GM10847 (cell line): ENCODE results near the gene GATB.

Experiments used
- POLR2A ChIP-seq: IDR thresholded peaks from 2 replicates; pipeline ENCODE4 v1.6.1; 2011; ENCODE audit not compliant: insufficient read length; ENCODE audit errors: extremely low read depth

The GATB gene

DNA sequence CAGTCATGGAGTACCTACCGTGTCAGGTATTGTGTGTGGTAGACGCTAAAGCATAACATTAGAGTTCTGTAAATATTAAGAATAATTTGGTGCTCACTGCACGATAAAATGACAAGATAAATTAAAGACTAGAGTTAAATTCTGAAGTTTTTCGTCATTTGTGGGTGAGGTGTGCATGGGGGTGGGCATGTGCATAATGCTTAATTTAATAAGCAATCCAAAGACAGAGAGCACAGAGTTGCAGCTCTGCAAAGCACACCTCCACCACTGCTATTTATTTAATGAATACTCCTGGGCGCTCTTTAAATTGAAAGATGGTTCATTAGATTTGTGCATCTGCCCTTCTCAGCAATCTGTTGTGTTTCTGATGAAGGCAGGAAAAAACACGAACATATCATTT, 62.6 kb downstream of the GATB start:
- no peak for TF ChIP-seq POLR2A

DNA sequence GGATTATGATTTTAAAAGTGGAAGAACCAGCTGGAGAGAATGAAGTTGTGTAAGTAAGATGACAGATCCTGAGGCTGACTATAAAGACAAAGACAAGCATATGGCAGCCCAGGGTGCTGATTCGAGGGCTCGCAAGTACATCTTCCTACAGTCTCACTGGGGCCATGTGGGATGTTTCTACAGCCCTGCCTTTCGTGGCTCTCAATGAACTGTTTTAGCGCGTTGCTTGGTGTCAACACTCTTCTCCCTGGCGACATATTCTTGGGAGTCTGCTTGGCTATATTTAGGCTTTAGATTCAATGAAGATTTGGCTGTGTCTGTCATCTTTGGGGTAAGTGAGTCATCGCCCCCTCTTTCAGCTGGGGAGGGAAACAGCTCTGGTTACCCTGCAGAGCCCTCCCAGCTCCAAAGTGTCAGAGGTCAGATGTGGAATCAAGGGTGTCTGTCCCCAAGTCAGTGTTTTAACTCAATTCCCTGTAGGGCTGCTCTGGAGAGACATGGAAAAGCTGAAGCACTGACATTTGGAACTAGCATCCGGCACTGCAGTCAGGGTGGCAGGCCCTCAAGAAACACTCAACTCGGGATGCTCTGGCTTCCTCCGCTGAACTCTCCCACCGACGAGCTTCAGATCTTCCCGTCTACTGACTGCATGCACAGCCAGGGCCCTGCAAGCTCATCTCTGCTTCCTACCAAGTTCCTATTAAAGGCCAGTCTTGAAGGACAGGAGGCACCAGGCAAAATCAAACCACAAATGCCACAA, 65.7 kb downstream of the GATB start:
- no peak for TF ChIP-seq POLR2A

DNA sequence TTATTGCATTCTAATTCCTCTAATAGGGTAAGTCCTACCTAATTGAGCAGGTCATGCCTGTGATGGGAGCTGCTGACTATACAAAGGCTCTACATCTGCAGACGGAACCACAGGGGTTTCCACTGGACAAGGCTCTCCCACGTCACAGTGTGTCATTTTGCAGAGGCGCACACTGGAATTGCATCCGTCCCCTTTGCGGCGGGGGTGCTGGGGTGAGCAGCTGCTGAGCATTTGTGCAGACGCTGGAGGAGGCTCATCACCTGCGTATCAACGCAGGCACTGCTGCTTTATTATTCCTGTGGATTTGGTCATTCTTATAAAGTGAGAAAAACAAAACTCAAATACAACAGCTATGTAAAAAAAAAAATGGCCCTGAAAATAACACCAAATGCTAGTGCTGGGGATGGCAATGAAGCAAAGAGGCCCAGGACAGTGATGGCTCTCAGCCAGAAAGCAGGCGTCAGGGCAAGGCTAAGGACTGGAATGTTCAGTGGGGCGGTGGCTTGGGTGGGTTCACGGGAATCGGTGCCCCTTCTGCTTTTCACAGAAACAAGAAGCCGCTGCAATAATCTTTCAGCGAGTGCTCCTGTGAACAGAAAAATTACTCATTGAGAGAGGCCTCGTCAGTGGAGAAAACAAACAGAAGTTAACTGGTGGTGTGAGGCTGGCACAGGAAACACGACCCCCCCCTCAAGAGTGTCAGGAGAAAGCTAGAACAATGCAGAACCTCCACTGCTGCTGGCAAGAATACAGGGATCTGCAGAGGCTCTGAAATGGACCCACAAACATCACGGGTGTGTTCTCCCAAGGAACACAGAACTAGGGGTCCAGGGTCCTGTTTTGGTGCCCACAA, 67.8 kb downstream of the GATB start:
- TF ChIP-seq POLR2A: no peak

DNA sequence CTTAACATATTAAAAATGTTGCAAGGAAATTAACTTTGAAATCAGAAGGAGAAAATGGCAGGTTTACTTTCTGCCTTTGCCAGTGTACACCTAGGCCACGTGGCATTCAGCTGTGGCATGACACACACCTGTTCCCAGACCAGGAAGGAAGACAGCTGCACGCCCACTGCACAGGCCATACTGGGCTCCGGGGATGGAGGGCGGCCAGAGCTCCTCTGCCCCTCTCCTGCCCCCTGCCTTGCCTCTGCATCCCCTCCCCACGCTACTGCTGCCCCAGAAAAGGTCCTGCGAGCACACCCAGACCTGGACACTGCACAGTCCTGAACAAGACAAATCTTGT, 68.4 kb downstream of the GATB start:
- no peak for TF ChIP-seq POLR2A

DNA sequence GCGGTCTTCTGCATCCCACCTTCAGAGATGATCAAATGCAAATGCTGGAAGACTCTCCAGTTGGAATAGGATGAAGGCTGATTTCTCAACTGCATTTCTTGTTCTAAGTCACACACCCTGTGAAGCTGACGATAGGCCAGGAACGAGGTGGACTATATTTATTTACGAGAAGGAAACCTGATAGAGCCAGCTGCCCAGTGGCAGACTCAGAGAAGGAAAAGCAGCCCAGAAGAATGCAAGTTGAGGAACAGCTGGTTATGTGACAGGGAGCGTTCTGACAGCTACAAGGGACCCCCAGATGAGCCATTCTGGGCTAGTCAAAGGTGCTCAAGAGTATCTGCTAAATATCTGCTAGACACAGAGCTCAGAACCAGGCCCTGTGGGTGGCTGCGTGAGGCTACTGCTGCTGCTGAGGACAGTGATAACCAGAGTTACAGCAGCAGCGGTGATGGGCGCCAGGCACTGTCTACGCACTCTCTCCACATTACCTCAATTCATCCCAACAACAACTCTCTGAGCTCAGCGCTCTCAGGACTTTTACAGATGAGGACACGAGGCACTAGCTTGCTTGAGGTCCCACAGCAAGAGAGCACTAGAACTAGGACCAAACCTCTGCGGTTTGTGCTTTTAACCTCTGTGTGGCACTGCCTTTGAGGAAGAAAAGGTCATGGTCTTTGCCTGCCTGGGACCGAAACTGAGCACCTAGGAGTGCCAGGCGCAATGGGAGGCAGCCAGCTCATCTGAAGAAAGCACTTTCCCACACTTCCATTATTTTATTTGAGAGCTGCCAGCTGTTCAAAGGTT, 69.0 kb downstream of the GATB start:
- no peak for TF ChIP-seq POLR2A

DNA sequence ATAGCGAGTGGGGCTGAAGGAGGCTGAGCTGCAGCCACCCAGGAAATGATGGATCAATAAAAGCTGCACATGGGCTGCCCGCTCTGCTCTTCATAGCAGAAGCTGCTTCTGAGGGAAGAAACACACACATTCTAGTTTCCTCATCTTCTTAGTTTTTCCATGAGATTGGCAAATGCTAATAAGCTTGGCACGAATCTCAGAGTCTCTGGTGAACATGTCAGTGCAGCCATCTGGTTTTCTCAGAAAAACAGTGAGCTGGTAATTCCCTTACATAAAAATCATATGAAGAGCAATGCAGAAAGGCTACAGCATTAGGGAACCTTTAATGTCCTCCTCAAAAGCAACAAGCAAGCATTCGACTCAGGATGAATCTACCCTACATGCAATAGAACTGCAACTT, 69.9 kb downstream of the GATB start:
- no peak for TF ChIP-seq POLR2A

DNA sequence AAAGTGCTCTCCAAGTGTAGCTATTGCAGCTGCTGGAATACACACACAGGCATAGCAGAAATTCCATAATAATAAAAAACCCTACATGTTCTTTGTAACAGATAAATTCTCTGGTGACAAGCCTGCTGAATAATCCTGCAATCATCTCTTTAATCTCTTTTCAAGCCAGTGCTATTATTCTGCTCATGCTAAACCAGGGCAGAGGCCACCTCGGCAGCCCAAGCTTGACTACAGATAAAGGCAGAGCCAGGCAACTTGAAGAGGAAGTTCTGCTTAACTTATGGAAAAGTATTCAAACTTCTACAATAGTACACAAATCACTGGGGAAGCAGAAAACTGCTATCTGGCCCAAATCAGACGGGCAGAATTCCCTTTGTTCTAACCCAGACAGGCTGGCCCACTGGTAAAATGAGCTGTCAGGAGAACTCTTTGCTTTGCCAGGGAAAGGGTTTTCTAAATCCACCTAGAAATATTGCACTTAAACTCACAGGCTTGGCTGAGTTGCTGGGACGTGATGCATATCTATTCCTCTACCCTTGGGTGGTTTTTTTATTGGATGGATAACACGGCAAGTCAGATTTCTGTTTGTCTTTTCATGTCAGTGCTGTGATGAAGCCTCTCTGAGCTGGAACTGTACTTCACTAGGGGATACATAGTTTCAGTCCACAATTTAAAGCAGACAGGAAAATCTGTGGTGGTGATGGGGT, 70.5 kb downstream of the GATB start:
- no peak for TF ChIP-seq POLR2A

DNA sequence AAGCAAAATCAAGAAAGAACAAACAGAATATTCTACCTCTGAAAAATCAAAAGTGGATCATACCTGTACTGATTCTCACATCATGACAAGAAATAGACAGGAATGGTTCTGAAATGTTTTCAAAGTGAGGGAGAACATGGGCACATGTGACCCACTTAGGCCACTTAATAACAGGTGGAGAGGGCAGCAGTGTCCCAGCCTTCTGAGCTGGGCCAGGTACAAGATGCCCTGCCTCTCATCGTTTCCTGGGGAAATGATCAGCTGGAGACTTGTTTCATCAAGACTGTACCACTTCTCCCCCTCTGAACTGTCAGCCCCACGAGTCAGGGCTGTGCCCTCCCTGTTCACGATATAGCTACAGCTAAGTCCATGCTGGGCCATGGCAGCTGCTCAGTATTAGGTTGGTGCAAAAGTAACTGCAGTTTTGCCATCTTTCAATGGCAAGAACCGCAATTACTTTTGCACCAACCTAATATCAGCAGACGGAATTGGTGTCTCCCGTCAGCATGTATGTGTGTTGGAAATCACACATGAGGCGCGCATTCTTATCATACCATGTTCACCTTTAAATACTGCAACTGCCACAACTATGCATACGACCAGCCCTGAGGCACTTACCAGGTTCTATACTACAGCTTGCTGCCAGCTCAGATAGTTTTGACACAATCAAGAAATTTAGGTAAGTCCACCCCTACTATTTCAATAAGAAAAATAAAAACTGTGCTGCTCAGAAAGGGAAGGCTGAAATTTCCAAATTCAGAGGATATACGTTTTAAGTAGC, 71.4 kb downstream of the GATB start:
- TF ChIP-seq POLR2A: no peak

DNA sequence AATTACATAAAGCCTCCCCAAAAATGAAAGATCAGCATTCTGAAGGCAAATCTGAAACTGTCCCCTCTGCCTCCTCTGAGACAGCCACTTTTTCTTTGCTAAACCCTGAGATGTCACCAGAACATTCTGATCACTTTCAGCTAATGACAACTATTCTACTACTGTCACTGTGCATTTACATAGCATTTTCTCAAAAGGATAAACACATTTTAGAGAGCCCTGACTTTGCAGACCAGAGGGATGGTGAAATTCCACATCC, 72.1 kb downstream of the GATB start:
- TF ChIP-seq POLR2A: no peak

DNA sequence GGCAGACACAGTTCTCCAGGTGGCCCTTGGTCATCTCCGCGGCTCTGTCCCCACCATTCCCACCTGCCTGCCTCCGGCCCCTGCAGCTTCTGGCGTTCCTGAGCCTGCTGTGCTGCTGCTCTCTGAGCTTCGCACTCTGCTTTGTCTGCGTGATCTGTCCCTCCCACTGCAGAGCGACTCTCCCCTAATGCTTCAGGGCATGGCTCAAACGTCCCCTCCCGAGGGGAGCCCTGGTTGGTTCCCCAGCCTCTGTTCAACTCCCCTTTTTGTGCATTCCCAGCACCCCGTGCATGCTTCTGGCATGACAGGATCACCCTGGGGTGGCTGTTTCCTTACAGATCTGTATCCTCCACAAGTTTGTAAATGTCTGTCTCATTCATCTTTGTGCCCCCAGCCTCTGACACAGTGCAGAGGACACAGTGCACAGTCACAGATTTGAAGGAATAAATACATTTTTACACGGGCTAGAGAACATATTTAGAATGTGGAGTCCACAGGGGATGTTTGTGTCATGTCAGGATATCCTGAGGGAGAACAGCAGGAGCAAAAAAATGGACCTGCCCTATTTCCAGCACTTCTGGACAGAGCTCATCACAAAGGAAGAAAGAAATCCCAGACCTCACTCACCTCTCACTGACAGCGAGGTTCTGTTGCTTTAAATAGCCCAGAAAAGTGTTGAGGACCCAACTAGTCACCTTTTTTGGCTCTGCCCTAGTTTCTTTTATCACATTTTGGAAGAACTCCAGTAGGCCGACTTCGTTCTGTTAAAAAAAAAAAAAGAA, 72.6 kb downstream of the GATB start:
- no peak for TF ChIP-seq POLR2A

DNA sequence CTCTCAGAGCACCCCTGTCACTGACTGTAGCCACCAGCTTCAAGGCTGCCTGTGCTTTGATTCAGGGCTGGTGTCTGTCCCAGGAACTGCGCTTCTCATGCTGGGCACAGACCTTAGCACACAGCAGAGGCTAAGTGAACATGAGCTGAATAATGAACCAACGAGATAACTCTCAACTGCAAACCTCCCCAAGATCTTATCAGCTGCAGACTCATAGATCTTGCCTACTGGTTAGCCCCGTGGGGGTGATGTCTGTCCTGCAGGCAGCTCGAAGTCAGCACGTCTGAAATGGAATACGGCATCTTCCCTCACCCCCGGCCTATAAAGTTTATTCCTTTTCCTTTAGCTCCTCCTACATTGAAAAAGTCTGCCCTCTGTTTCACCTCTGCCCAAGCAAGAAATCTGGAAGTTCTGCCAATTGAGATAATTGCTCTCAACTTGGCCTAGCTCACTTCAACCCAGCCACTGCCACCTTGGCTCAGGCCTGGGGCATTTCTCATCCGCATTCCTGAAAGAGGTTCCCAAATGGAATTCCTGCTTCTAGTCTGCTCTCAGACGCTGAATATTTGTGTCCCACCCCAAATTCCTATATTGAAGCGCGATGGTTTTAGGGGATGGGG, 73.7 kb downstream of the GATB start:
- TF ChIP-seq POLR2A: no peak

DNA sequence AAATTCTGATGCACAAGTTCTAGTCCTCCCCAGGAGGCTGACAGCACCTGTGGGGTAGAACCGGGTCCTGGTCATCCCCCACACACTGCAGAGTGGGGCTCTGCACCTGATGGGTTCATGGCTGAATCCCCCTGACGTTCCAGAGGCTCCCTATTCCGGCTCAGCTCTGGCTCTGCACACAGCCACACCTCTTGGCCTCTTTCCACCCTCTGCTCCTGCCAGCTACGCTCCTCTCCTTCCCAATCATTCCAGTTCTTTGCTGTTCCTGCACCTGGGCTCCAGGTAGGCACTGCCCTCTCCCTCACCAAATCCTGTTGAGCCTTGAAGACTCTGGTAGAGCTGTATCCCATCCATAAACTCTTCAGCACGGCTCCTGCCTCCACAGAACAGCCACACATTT, 75.5 kb downstream of the GATB start:
- TF ChIP-seq POLR2A: no peak

DNA sequence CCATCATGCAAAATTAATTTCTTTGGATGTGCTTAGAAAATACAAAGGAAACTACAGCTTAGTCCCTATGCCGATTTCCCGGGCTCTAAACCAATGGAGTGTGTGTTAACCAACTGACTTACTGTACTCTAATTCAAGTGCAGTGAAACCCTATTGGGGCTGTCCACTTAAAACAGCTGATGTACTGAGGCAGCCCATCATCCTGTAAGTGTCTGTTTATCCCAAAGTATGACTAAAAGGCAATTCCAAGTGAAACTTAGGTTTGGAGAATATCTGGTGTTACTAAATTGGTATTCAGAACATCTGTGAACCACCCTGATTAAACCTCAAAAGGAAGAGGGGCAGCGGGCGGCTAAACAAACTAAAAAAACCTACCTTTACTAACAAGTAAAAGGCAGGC, 79.7 kb downstream of the GATB start:
- no peak for TF ChIP-seq POLR2A

DNA sequence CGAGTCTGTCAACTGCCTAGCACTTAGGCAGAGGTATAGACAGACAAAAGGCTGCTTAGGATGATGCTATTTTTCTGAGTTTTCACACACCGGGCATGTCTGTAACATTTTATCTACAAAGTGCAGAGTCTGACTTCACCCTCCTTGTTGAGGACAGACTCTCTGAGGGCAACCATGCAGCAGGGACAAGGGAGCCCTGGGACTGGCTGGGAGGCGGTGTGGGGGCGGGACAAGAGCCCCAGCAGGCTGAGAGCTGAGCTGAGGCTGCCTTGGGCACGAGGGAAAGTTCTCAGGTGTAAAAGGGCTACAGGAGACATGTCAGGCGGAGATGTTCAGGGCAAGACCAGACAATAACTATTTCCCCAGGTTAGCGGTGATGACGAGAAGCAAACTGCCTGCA, 81.6 kb downstream of the GATB start:
- TF ChIP-seq POLR2A: no peak
